T-cell (primary cell): ENCODE results near the gene LARP1. TPM values are rescaled to one million over a fixed set of nuclear protein-coding genes. Genes with fewer than 3 reads are reported as not detected.

ENCODE experiments used
- ATAC-seq, 4 experiments: fragments of 200-7000 bp in 3 of 4; fragments of 150-1000 bp in 1 of 4; cut with Tn5 transposase; replicated peaks in 1 of 4; 1 replicate in 3 of 4; 2 replicates in 1 of 4; pipeline ENCODE4 v1.10.0; 2021; ENCODE audit warnings: moderate library complexity in 3 of 4, mild to moderate bottlenecking in 2 of 4, moderate number of reproducible peaks in 1 of 4
- CTCF ChIA-PET, 2 donors: fragments of 300-600 bp; sonication (Branson Sonifier 250); formaldehyde crosslinking; loops; one replicate each; lab custom pipeline; 2022; ENCODE audit warnings: antibody characterized with exemption in 2 of 2; lab: Charles Lee
- POLR2A ChIA-PET, 2 donors: fragments of 300-600 bp; sonication (Branson Sonifier 250); formaldehyde crosslinking; loops; one replicate each; lab custom pipeline; 2022; ENCODE audit warnings: antibody characterized with exemption in 2 of 2; lab: Charles Lee
- DNase-seq, 35 experiments: peaks; one replicate each; pipeline versions ENCODE4 v3.0.0 to v3.0.0-alpha.2; 2013 to 2023
- H3K27ac ChIP-seq: one replicate; pipeline ENCODE4 v1.5.1; 2013; ENCODE audit warnings: low read length
- H3K27me3 ChIP-seq, 2 experiments: replicated peaks in 1 of 2; 1 replicate in 1 of 2; 2 replicates in 1 of 2; pipeline versions ENCODE4 v1.6.1 to v1.7.0; 2013; ENCODE audit warnings: low read length in 1 of 2, mixed read lengths in 1 of 2; ENCODE audit not compliant: control insufficient read depth in 2 of 2, insufficient read depth in 2 of 2; ENCODE audit errors: extremely low read depth in 1 of 2
- H3K36me3 ChIP-seq, 2 donors: 1 replicate in 1 of 2; 2 replicates in 1 of 2; pipeline versions ENCODE4 v1.6.1 to v1.7.0; 2013; ENCODE audit warnings: low read length in 1 of 2; ENCODE audit not compliant: control insufficient read depth in 2 of 2, insufficient read depth in 1 of 2; ENCODE audit errors: extremely low read depth in 1 of 2
- H3K4me1 ChIP-seq, 2 experiments: 1 replicate in 1 of 2; 2 replicates in 1 of 2; pipeline versions ENCODE4 v1.6.1 to v1.7.0; 2013; ENCODE audit warnings: low read length in 2 of 2, mixed read lengths in 1 of 2; ENCODE audit not compliant: insufficient read depth in 2 of 2, control insufficient read depth in 1 of 2; ENCODE audit errors: extremely low read depth in 1 of 2
- H3K4me3 ChIP-seq, 2 donors: 1 replicate in 1 of 2; 2 replicates in 1 of 2; pipeline versions ENCODE4 v1.5.1 to v1.7.0; 2013; ENCODE audit warnings: mild to moderate bottlenecking in 2 of 2, low read length in 1 of 2, moderate library complexity in 1 of 2; ENCODE audit not compliant: control insufficient read depth in 1 of 2; ENCODE audit errors: extremely low read depth in 1 of 2
- H3K9me3 ChIP-seq: 2 replicates; pipeline ENCODE4 v1.7.0; 2013
- H3K27ac Mint-ChIP-seq, 2 donors: one replicate each; pipeline ENCODE4 v1.8.0; 2020 to 2021; ENCODE audit warnings: mild to moderate bottlenecking in 2 of 2, mixed read lengths in 2 of 2
- H3K27me3 Mint-ChIP-seq, 2 donors: one replicate each; pipeline ENCODE4 v1.8.0; 2021 to 2022; ENCODE audit warnings: mixed read lengths in 2 of 2
- H3K36me3 Mint-ChIP-seq: one replicate; pipeline ENCODE4 v1.8.0; 2021; ENCODE audit warnings: mixed read lengths
- H3K4me1 Mint-ChIP-seq, 3 donors: one replicate each; pipeline ENCODE4 v1.8.0; 2020 to 2022; ENCODE audit warnings: mixed read lengths in 3 of 3, mild to moderate bottlenecking in 1 of 3
- H3K4me3 Mint-ChIP-seq, 3 donors: one replicate each; pipeline ENCODE4 v1.8.0; 2020 to 2022; ENCODE audit warnings: mild to moderate bottlenecking in 3 of 3, mixed read lengths in 3 of 3, moderate library complexity in 3 of 3
- H3K9me3 Mint-ChIP-seq, 3 donors: one replicate each; pipeline ENCODE4 v1.8.0; 2020 to 2022; ENCODE audit warnings: mixed read lengths in 3 of 3
- whole genome bisulfite sequencing: methylation state at CpG from one replicate; pipeline ENCODE4 v1.1.5; 2013; ENCODE audit warnings: missing lambda C conversion rate; ENCODE audit not compliant: insufficient coverage; 5-methylcytosine and 5-hydroxymethylcytosine counted together
- total RNA-seq, 35 experiments: library from RNA in 6 of 35; stranded (reverse) in 6 of 35; fragments of 120-200 nt in 1 of 35; gene quantifications; one replicate each; pipeline versions ENCODE4 v1.2.1 to v1.2.4 and lab custom pipeline; 2013 to 2026

The LARP1 gene
- total RNA-seq, 5 donors from 2014 or later (not counting 1 experiment from before 2014, with no cell fraction given), result 137 to 201 (median 182) TPM

DNA sequence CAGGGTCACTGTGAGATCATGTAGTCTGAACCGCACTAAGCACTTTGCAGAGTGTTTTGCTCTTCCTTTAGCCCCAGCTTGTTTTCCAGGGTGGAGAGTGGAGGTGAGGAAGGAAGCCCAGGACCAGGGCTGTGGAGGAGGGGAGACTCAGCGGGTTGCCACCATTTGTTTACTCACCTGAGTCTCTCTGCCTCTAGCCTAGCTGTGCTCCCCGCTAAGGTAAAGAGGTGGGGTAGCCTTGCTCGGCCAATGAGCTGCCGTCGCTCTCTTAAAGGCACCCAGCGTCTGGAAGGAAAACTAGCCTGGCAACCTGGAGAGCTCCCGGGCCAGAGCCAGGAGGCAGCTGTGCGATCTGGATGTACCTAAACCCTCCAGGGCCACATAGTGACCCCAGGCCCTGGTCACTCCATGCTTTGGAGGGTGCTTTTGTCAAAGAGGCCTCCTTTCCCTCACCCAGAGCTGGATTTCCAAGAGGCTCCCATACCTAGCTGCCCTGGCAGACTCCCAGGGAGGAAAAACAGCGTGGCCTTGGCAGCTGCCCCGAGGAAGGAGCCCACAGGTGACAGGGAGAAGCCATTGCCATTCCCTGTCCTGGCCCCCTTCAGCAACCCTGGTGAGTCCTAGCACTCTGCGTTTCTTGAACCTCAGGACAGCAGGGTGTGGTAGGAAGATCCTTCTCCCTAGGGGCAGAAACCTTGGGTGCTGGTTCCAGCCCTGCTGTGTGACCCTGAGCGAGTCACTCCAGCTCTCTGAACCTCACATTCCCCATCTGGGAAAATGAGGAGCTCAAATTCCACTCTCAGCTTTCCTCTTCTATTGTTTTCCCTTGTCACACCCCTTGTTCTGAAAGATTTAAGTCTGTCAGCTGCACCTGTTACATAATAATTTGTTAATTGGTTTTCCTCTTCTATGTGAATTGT lies 42.4 kb upstream of the LARP1 start:
- Histone ChIP-seq H3K9me3 (no peaks in the 10 kb centered on the region), H3K27me3 (peaks cover 0 to 7% of the 10 kb centered on the region in 2 experiments), H3K27ac (no peak overlapping the region), H3K36me3 (no peaks in the 10 kb centered on the region), H3K4me3 (no peak overlapping the region), H3K4me1 (peaks cover 0 to 4% of the 10 kb centered on the region in 2 experiments)
- 89% methylated on average over 8 of the region's 13 CpGs for WGBS
- POLR2A ChIA-PET, result interaction anchor here in 1 of 2 donors (0.6 kb wide), 1 partner anchor 126 kb away, joined by 4 read pairs; no protein-coding TSS in a partner anchor
- Mint-ChIP-seq H3K9me3 (no peaks in the 10 kb centered on the region), H3K4me1 (peaks cover 7 to 11% (median 7%) of the 10 kb centered on the region in 3 donors), H3K4me3 (no peak overlapping the region), H3K27ac (no peak overlapping the region), H3K36me3 (no peaks in the 10 kb centered on the region), H3K27me3 (no peaks in the 10 kb centered on the region)
- CTCF ChIA-PET, result no interaction called here
- DNase-seq (no peak), ATAC-seq (no peak)

DNA sequence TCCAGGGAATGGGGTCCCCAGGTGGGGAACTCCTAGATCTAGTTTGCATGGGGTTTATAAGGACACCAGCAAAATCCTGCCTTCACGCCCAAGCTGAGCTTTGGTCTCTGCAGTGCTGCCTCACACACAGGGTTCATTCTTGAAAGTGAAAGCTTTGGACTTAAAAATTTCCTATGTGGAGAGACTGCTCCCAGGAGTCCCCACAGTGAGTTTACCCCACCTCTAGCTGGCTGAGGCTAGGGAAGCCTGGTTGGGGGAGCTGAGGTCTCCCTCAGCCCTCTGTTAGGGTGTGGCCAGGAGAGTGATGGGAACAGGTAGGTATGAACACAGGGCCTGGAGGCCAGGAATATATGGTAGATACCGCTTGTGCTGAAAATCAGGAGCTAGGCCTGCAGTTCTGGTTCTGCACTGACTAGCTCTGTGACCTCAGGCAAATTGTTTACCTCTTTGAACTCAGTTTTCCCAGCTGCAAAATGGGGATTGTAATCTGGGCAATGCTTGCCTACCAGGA lies 41.5 kb upstream of the LARP1 start:
- Mint-ChIP-seq H3K4me3 (no peak overlapping the region), H3K27me3 (no peaks in the 10 kb centered on the region), H3K27ac (no peak overlapping the region), H3K9me3 (no peaks in the 10 kb centered on the region), H3K36me3 (no peaks in the 10 kb centered on the region), H3K4me1 (peaks cover 7 to 11% (median 7%) of the 10 kb centered on the region in 3 donors)
- no peaks in the 10 kb centered on the region for H3K9me3 ChIP-seq
- H3K27me3 ChIP-seq, result peaks cover 0 to 7% of the 10 kb centered on the region in 2 experiments
- no peaks in the 10 kb centered on the region for H3K36me3 ChIP-seq
- ChIA-PET CTCF (no interaction called here), POLR2A (interaction anchor here in 1 of 2 donors (0.6 kb wide), 1 partner anchor 125 kb away, joined by 4 read pairs; no protein-coding TSS in a partner anchor)
- ATAC-seq (no peak), DNase-seq (no peak)
- WGBS, result 100% methylated on average over 1 of the region's 2 CpGs
- no peak overlapping the region for H3K27ac ChIP-seq
- H3K4me1 ChIP-seq, result peaks cover 0 to 4% of the 10 kb centered on the region in 2 experiments
- H3K4me3 ChIP-seq, result no peak overlapping the region

DNA sequence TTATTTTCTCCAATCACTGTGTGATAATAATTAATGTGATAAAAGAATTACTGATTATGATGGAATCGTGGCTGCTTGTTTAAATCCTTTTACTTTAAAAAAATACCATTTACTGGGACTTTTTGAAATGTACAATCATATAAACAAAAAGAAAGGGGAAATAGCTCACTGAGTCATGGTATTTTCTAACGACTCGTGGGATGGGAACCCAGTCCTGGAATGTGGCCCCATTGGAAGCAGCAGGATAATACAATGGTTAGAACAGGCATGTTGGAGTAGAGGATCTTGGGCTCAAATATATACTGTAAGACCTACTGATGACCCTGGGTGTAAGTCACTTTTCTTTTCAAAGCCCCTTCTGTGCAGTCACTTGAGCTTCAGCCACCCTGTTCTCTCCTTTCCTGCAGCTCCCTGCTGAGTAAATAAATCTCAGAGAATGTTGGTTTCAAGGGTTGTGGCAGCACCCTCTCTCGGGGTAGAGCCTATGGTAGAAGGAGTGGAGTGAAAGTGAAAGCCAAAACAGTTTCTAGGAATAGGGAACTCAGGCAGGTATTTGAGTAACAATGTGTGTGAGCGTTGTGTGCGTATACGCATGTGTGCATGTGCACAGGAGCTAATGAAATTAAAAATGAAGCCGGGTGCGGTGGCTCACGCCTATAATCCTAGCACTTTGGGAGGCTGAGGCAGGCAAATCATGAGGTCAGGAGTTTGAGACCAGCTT lies 40.8 kb upstream of the LARP1 start:
- Histone ChIP-seq H3K27me3 (peaks cover 0 to 7% of the 10 kb centered on the region in 2 experiments), H3K27ac (no peak overlapping the region), H3K4me3 (no peak overlapping the region), H3K4me1 (peaks cover 0 to 4% of the 10 kb centered on the region in 2 experiments), H3K36me3 (no peaks in the 10 kb centered on the region), H3K9me3 (no peaks in the 10 kb centered on the region)
- H3K4me3 Mint-ChIP-seq, result peak overlapping the region; percentile 10 to 58 (median 11)
- CTCF ChIA-PET, result interaction anchor here in 1 of 2 donors (0.7 kb wide), 1 partner anchor 342 kb away, joined by 3 read pairs; no protein-coding TSS in a partner anchor
- H3K27ac Mint-ChIP-seq, result peak overlapping the region in 1 of 2 donors; percentile 85
- 40% methylated on average over 9 of the region's 10 CpGs for WGBS
- POLR2A ChIA-PET, result no interaction called here
- H3K36me3 Mint-ChIP-seq, result no peaks in the 10 kb centered on the region
- DNase-seq (no peak), ATAC-seq (peak in 2 of 4 experiments; percentile 31 to 59)
- no peaks in the 10 kb centered on the region for H3K27me3 Mint-ChIP-seq
- H3K4me1 Mint-ChIP-seq, result peaks cover 7 to 10% (median 7%) of the 10 kb centered on the region in 3 donors
- H3K9me3 Mint-ChIP-seq, result no peaks in the 10 kb centered on the region

DNA sequence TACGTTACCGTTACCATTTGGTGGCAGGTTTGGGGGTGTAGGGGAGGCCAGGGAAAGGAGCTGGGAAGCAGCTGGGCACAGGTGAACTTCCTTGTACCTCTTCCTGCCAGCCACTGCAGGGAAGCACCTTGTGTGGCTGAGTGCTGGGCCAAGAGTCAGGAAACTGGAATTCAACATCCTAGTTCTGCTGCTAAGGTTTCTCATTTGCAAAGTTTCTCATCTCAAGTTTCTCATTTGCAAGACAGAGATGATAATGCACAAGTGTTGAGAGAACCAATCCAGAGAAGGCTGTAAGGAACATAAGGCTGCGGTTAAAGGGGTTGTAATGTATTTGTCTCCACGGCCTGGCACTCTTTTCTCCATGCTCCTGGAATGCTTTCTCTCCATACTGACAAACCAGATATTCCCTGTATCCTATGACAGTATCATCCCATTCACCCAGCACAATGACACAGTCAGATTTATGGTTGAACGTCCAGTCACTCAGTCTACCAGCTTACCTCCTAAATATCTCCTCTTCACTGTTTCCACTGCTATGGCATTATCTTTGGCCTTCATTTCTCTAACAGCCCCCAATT lies 33.6 kb upstream of the LARP1 start:
- Mint-ChIP-seq H3K4me1 (no peaks in the 10 kb centered on the region), H3K36me3 (no peaks in the 10 kb centered on the region), H3K27me3 (peaks cover 2 to 3% of the 10 kb centered on the region in 2 donors), H3K9me3 (no peaks in the 10 kb centered on the region), H3K27ac (no peak overlapping the region), H3K4me3 (no peak overlapping the region)
- ATAC-seq, result no peak
- ChIA-PET CTCF (interaction anchor here in 1 of 2 donors (0.7 kb wide), 1 partner anchor 89 kb away, joined by 8 read pairs; no protein-coding TSS in a partner anchor), POLR2A (no interaction called here)
- no peak for DNase-seq
- H3K27me3 ChIP-seq, result no peaks in the 10 kb centered on the region
- no peaks in the 10 kb centered on the region for H3K9me3 ChIP-seq
- no peak overlapping the region for H3K27ac ChIP-seq
- no peak overlapping the region for H3K4me3 ChIP-seq
- no peaks in the 10 kb centered on the region for H3K36me3 ChIP-seq
- no peaks in the 10 kb centered on the region for H3K4me1 ChIP-seq
- 86% methylated on average over 1 of the region's 5 CpGs for WGBS

DNA sequence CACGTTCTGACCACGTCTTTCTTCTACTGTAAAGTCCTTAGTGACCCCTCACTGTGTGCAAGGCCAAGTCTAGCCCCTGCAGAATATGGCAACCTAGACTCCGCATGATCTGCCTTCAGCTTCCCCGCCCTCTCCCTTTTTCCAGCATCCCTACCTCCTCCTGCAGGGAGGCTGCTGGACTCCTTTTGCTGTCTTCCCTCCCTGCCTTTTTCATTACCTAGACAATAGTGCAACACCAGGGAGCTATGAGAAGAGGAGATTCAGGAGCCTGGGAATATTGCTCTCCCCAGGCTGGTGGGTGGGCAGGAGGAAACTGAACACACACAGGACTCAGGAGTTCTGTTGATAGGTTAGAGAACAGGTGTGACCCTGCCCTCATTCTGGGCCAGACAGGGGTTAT lies 33.1 kb upstream of the LARP1 start:
- Mint-ChIP-seq H3K9me3 (no peaks in the 10 kb centered on the region), H3K27me3 (peaks cover 2 to 4% of the 10 kb centered on the region in 2 donors), H3K4me1 (no peaks in the 10 kb centered on the region), H3K4me3 (no peak overlapping the region), H3K36me3 (no peaks in the 10 kb centered on the region), H3K27ac (no peak overlapping the region)
- ChIA-PET CTCF (no interaction called here), POLR2A (no interaction called here)
- Histone ChIP-seq H3K27me3 (no peaks in the 10 kb centered on the region), H3K4me1 (no peaks in the 10 kb centered on the region), H3K36me3 (no peaks in the 10 kb centered on the region), H3K9me3 (no peaks in the 10 kb centered on the region), H3K27ac (no peak overlapping the region), H3K4me3 (no peak overlapping the region)
- DNase-seq, result no peak
- 71% methylated on average over 3 of the region's 4 CpGs for WGBS
- no peak for ATAC-seq

DNA sequence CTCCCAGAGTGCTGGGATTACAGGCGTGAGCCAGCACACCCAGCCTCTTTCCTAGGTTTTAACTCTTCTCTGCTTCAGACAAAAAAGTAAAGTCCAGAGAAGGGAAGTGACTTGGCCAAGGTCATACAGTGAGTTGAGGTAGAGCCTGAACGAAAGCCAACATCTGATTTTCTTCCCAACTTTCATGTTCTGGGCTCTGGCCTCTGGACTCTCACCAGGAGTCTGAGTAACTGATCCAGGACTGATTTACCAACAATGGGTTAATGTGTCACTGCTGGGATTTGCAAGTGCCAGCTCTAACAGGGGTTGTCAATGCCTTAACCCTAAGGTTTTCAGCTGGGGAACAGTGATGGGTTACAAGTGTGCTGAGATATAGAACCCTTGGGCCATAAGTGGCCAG lies 32.2 kb upstream of the LARP1 start:
- no peaks in the 10 kb centered on the region for H3K36me3 Mint-ChIP-seq
- H3K27ac Mint-ChIP-seq, result no peak overlapping the region
- H3K4me3 Mint-ChIP-seq, result no peak overlapping the region
- ChIA-PET POLR2A (no interaction called here), CTCF (interaction anchor here in 1 of 2 donors (0.7 kb wide), 1 partner anchor 1406 kb away, joined by 3 read pairs; no protein-coding TSS in a partner anchor)
- Histone ChIP-seq H3K9me3 (no peaks in the 10 kb centered on the region), H3K36me3 (no peaks in the 10 kb centered on the region), H3K4me1 (no peaks in the 10 kb centered on the region), H3K27ac (no peak overlapping the region), H3K27me3 (no peaks in the 10 kb centered on the region), H3K4me3 (no peak overlapping the region)
- no peaks in the 10 kb centered on the region for H3K9me3 Mint-ChIP-seq
- peaks cover 2 to 7% of the 10 kb centered on the region in 2 donors for H3K27me3 Mint-ChIP-seq
- ATAC-seq, result no peak
- 57% methylated on average over 1 of the region's 2 CpGs for WGBS
- no peak for DNase-seq
- no peaks in the 10 kb centered on the region for H3K4me1 Mint-ChIP-seq
